SK-N-MC (cell line): ENCODE data around the gene TRUB1.

ENCODE experiments used
- EZH2 ChIP-seq: fragments of 200-600 bp; sonication (generic); IDR thresholded peaks from one replicate; pipeline ENCODE4 v1.6.1; 2017; ENCODE audit warnings: antibody characterized with exemption
- POLR2AphosphoS5 ChIP-seq: IDR thresholded peaks from 2 replicates; pipeline ENCODE4 v1.6.1; 2012; ENCODE audit warnings: mild to moderate bottlenecking, low read depth, low read length, borderline replicate concordance

DNA sequence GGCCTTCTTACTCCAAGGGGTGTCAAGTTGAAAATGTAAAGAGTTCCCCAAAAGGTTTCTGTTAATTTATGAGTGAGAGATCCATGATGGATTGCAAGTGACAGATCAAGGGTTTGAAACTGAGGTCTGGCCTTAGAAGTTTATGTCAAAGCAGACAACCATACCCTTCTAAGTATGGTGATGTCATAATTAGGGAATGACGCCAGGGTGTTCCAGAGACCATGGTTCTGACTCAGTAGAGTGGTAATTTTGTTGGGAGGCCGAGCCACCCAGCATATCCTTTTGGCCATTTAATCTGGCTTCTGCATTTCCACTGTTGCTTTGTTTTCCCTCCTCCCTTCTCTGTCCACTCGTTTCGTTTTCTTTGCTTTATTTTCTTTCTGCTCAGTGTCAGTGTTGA is 2.7 kb downstream of the TRUB1 start:
- TF ChIP-seq POLR2AphosphoS5: no peak
- TF ChIP-seq EZH2: no peak
